Thyroid gland (tissue), 4 donors: Measurements from ENCODE around the gene HLA-F.

Experiments used
- CTCF ChIP-seq, 6 experiments: fragments of 200-600 bp in 3 of 6; fragments of 450-650 bp in 3 of 6; sonication (generic) in 3 of 6; IDR thresholded peaks; one replicate each; pipeline ENCODE4 v1.5.1; 2016 to 2019; ENCODE audit warnings: antibody characterized with exemption in 6 of 6, mild to moderate bottlenecking in 2 of 6, inconsistent platforms in 1 of 6, moderate library complexity in 1 of 6
- POLR2A ChIP-seq, 2 donors: fragments of 450-650 bp; IDR thresholded peaks; one replicate each; pipeline ENCODE4 v1.6.1; 2017; ENCODE audit warnings: antibody characterized with exemption in 2 of 2, mild to moderate bottlenecking in 2 of 2, moderate library complexity in 1 of 2

- TF ChIP-seq CTCF (IDR thresholded peaks at IDR 0.05), result no peak
- peak; percentile 30 to 60 for TF ChIP-seq POLR2A (IDR thresholded peaks at IDR 0.05)
These were observed at the start of gene HLA-F for GRCh38 chr6:29723262-29723665.
